OCI-M1 (cell line): ENCODE data around the gene SORCS2.

ENCODE experiments used
- DNase-seq: peaks from one replicate; lab custom pipeline; 2025; lab: John Stamatoyannopoulos, UW

Gene SORCS2

GRCh38 chr4:7750972-7751371 lies 558.6 kb downstream of the SORCS2 start:
- no peak for DNase-seq

GRCh38 chr4:7752649-7753048 lies 560.3 kb downstream of the SORCS2 start:
- peak; percentile 14 for DNase-seq

- no peak for DNase-seq
Measured at GRCh38 chr4:7753271-7753670, 560.9 kb downstream of the SORCS2 start.

GRCh38 chr4:7753931-7754465 lies 561.7 kb downstream of the SORCS2 start:
- peak; percentile 28 for DNase-seq

- no peak for DNase-seq
Measured at GRCh38 chr4:7754565-7755262, 562.4 kb downstream of the SORCS2 start.

- no peak for DNase-seq
Measured at GRCh38 chr4:7755561-7755960, 563.2 kb downstream of the SORCS2 start.

GRCh38 chr4:7756071-7756470 lies 563.7 kb downstream of the SORCS2 start:
- no peak for DNase-seq

- DNase-seq = peak; percentile 2
Measured at GRCh38 chr4:7756561-7757355, 564.4 kb downstream of the SORCS2 start.

- no peak for DNase-seq
Measured at GRCh38 chr4:7757501-7758471, 565.4 kb downstream of the SORCS2 start.

GRCh38 chr4:7758476-7758875 lies 566.1 kb downstream of the SORCS2 start:
- no peak for DNase-seq

GRCh38 chr4:7759216-7759615 lies 566.9 kb downstream of the SORCS2 start:
- DNase-seq = peak; percentile 21

- no peak for DNase-seq
Measured at GRCh38 chr4:7759635-7760034, 567.3 kb downstream of the SORCS2 start.

- DNase-seq = no peak
Measured at GRCh38 chr4:7760228-7760627, 567.9 kb downstream of the SORCS2 start.

- no peak for DNase-seq
Measured at GRCh38 chr4:7760706-7761105, 568.4 kb downstream of the SORCS2 start.

GRCh38 chr4:7761312-7761711 lies 569.0 kb downstream of the SORCS2 start:
- no peak for DNase-seq

GRCh38 chr4:7761720-7762119 lies 569.4 kb downstream of the SORCS2 start:
- DNase-seq = peak; percentile 48

GRCh38 chr4:7762376-7763030 lies 570.2 kb downstream of the SORCS2 start:
- no peak for DNase-seq

GRCh38 chr4:7763106-7763505 lies 570.8 kb downstream of the SORCS2 start:
- DNase-seq = no peak

- DNase-seq = no peak
Measured at GRCh38 chr4:7763788-7764187, 571.5 kb downstream of the SORCS2 start.

- DNase-seq = no peak
Measured at GRCh38 chr4:7764466-7764865, 572.1 kb downstream of the SORCS2 start.

- no peak for DNase-seq
Measured at GRCh38 chr4:7765666-7766065, 573.3 kb downstream of the SORCS2 start.
